ENCODE data around the gene ZC3H10.

Gene ZC3H10

GRCh38 chr12:56134897-56135296 is 16.8 kb downstream of the ZC3H10 start:
- Histone ChIP-seq H3K4me1 (peaks cover under 1 to 9% (median 5%) of the 10 kb centered on the region in 4 donors), H3K27ac (no peak overlapping the region), H3K4me3 (no peak overlapping the region), H3K27me3 (no peaks in the 10 kb centered on the region), H3K36me3 (peaks cover 84 to 98% (median 91%) of the 10 kb centered on the region in 3 donors), H3K9me3 (no peaks in the 10 kb centered on the region)
- no peak for DNase-seq
- no peak for TF ChIP-seq CTCF (IDR thresholded peaks at IDR 0.05)
- intact Hi-C loops (cut with DNase I; ENCODE audit: low total_unique reads): loop anchor here (5.0 kb wide), 1 partner anchor 127 kb away; no protein-coding TSS in a partner anchor

GRCh38 chr12:56137853-56138571 is 19.9 kb downstream of the ZC3H10 start:
- Histone ChIP-seq H3K27me3 (no peaks in the 10 kb centered on the region), H3K36me3 (peaks cover 89 to 100% (median 95%) of the 10 kb centered on the region in 3 donors), H3K4me3 (no peak overlapping the region), H3K4me1 (no peaks in the 10 kb centered on the region), H3K27ac (no peak overlapping the region), H3K9me3 (no peaks in the 10 kb centered on the region)
- DNase-seq: no peak
- TF ChIP-seq CTCF (IDR thresholded peaks at IDR 0.05): no peak
- intact Hi-C loops (cut with DNase I; ENCODE audit: low total_unique reads): no loop called here

GRCh38 chr12:56141946-56142784 is 24.1 kb downstream of the ZC3H10 start:
- intact Hi-C loops (cut with DNase I; ENCODE audit: low total_unique reads): no loop called here
- DNase-seq: no peak
- Histone ChIP-seq H3K4me1 (peaks cover 0 to 12% (median 7%) of the 10 kb centered on the region in 4 donors), H3K36me3 (peaks cover 74 to 82% (median 82%) of the 10 kb centered on the region in 3 donors), H3K9me3 (no peaks in the 10 kb centered on the region), H3K27me3 (no peaks in the 10 kb centered on the region), H3K4me3 (no peak overlapping the region), H3K27ac (no peak overlapping the region)
- TF ChIP-seq CTCF (IDR thresholded peaks at IDR 0.05): no peak

GRCh38 chr12:56143217-56143616 is 25.2 kb downstream of the ZC3H10 start:
- no peak for TF ChIP-seq CTCF (IDR thresholded peaks at IDR 0.05)
- Histone ChIP-seq H3K36me3 (peaks cover 63 to 71% (median 71%) of the 10 kb centered on the region in 3 donors), H3K4me3 (no peak overlapping the region), H3K9me3 (no peaks in the 10 kb centered on the region), H3K27me3 (no peaks in the 10 kb centered on the region), H3K27ac (no peak overlapping the region), H3K4me1 (peaks cover 0 to 13% (median 8%) of the 10 kb centered on the region in 4 donors)
- DNase-seq: no peak
- intact Hi-C loops (cut with DNase I; ENCODE audit: low total_unique reads): no loop called here

- TF ChIP-seq CTCF (IDR thresholded peaks at IDR 0.05): no peak
- Histone ChIP-seq H3K9me3 (no peaks in the 10 kb centered on the region), H3K36me3 (peaks cover 57 to 65% (median 65%) of the 10 kb centered on the region in 3 donors), H3K27me3 (no peaks in the 10 kb centered on the region), H3K4me1 (peaks cover 0 to 13% (median 8%) of the 10 kb centered on the region in 4 donors), H3K4me3 (no peak overlapping the region), H3K27ac (no peak overlapping the region)
- intact Hi-C loops (cut with DNase I; ENCODE audit: low total_unique reads): no loop called here
- no peak for DNase-seq
These were observed 25.8 kb downstream of the ZC3H10 start for GRCh38 chr12:56143870-56144269.

All from tibial artery (tissue), 4 donors.